ENCODE data around the gene F12.

F12 gene

GRCh38 chr5:177357459-177358351 lies 51.7 kb downstream of the F12 start, which contains the start of gene RGS14:
TSS of gene RGS14 (plus strand) at chr5:177357924. CDS start at chr5:177358025, 101 bp downstream.
- DNase-seq (ENCODE audit: extremely low read depth in 1 of 2, low read depth in 1 of 2) = peak; percentile 32 to 45

GRCh38 chr5:177357146-177357458 lies 52.3 kb downstream of the F12 start:
- DNase-seq (ENCODE audit: extremely low read depth in 1 of 2, low read depth in 1 of 2) = no peak

- no peak for DNase-seq (ENCODE audit: extremely low read depth in 1 of 2, low read depth in 1 of 2)
These were observed 52.6 kb downstream of the F12 start for GRCh38 chr5:177356746-177357145.

GRCh38 chr5:177355868-177356168 lies 53.5 kb downstream of the F12 start:
- DNase-seq (ENCODE audit: extremely low read depth in 1 of 2, low read depth in 1 of 2) = no peak

- DNase-seq (ENCODE audit: extremely low read depth in 1 of 2, low read depth in 1 of 2) = no peak
These were observed 54.0 kb downstream of the F12 start for GRCh38 chr5:177355162-177355867.

- no peak for DNase-seq (ENCODE audit: extremely low read depth in 1 of 2, low read depth in 1 of 2)
These were observed 54.7 kb downstream of the F12 start for GRCh38 chr5:177354711-177355110.

GRCh38 chr5:177354256-177354655 lies 55.1 kb downstream of the F12 start:
- DNase-seq (ENCODE audit: extremely low read depth in 1 of 2, low read depth in 1 of 2) = no peak

- DNase-seq (ENCODE audit: extremely low read depth in 1 of 2, low read depth in 1 of 2) = no peak
These were observed 56.3 kb downstream of the F12 start for GRCh38 chr5:177353093-177353492.

All from activated CD8-positive, alpha-beta memory T cell treated with anti-CD3 and anti-CD28 coated beads for 1 hour (primary cell).